SJCRH30 (cell line): ENCODE results near the gene IPO9. TPM values are rescaled to one million over a fixed set of nuclear protein-coding genes. Genes with fewer than 3 reads are reported as not detected.

ENCODE experiments used
- DNase-seq, 2 experiments: peaks; one replicate each; pipeline ENCODE4 v3.0.0-alpha.2; 2015 to 2020
- H3K27ac ChIP-seq: fragments of 250-450 bp; sonication (Bioruptor Pico); 2 replicates; pipeline ENCODE4 v1.5.1; 2020; ENCODE audit warnings: mild to moderate bottlenecking, moderate library complexity
- H3K27me3 ChIP-seq: fragments of 250-450 bp; sonication (Bioruptor Pico); 2 replicates; pipeline ENCODE4 v1.5.1; 2020; ENCODE audit warnings: mild to moderate bottlenecking, moderate library complexity
- H3K36me3 ChIP-seq: fragments of 250-450 bp; sonication (Bioruptor Pico); 2 replicates; pipeline ENCODE4 v1.5.1; 2020; ENCODE audit warnings: mild to moderate bottlenecking, moderate library complexity
- H3K4me1 ChIP-seq: fragments of 250-450 bp; sonication (Bioruptor Pico); 2 replicates; pipeline ENCODE4 v1.5.1; 2020; ENCODE audit warnings: mild to moderate bottlenecking, moderate library complexity
- H3K4me3 ChIP-seq: fragments of 250-450 bp; sonication (Bioruptor Pico); 2 replicates; pipeline ENCODE4 v1.5.1; 2020; ENCODE audit warnings: mild to moderate bottlenecking, moderate library complexity
- H3K9me3 ChIP-seq: fragments of 250-450 bp; sonication (Bioruptor Pico); replicated peaks from 2 replicates; pipeline ENCODE4 v1.5.1; 2020; ENCODE audit warnings: mild to moderate bottlenecking, moderate library complexity
- total RNA-seq: library from RNA; depleted of rRNA; stranded (reverse); fragments of >200 nt; shearing (Covaris generic); gene quantifications from 2 replicates; pipeline ENCODE4 v1.2.3, GENCODE V29; 2014

Gene IPO9
- total RNA-seq, 1 experiment from 2014 or later = 70.4 TPM

DNA sequence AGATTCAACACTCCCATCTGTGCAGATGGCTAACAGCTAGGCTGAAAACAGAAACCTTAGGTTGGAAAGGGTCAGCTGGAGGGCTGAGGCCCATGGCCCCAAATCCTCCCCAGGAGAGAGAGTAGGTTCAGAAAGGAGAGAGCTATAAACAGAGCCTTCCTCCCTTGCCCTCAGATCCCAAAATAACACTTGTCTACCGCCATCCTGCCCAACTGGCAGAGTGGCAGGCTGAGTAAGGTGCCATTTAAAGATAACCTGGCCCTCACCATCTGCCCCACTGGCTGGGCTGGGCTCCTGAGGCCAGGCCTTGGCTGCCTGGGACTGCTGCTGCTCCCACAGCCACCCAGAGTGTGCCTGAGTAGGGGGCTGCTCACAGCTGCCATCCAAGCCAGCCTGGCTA is 55.5 kb downstream of the IPO9 start:
- H3K36me3 ChIP-seq = 0 out of 2 replicates have a peak, but pooled peaks cover under 1% of the 10 kb centered on the region
- no peak for DNase-seq

DNA sequence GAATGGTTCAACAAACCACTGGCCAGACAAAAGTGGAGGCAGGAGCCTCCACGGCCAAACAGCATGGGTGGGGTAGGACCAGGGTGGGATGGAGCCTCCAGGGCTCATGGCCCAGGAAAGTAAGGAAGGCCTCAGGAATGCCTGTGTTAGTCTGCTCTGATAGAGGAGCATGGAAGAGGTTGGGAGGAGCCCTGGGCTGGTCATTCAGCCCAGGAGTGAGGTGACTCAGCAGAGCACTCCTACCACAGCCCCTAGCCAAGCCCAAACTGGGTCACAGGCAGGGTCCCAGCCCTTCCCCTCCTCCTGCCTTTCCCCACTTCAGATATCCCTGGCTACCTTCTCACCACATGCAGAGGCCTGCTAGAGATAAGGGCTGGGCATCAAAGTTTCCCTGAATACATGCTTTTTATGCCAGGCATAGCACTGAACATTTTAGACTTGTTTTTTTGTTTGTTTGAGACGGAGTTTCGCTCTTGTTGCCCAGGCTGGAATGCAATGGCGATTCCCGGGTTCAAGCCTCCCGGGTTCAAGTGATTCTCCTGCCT is 56.6 kb downstream of the IPO9 start:
- no peaks in the 10 kb centered on the region for H3K27me3 ChIP-seq
- H3K4me3 ChIP-seq = no peak overlapping the region
- no peak overlapping the region for H3K27ac ChIP-seq
- H3K9me3 ChIP-seq = no peaks in the 10 kb centered on the region
- H3K4me1 ChIP-seq = peaks cover 35% of the 10 kb centered on the region
- no peak for DNase-seq
- no peaks in the 10 kb centered on the region for H3K36me3 ChIP-seq

More for the DNA sequence above, 55.5 kb downstream of the IPO9 start:
- H3K27ac ChIP-seq = no peak overlapping the region
- peaks cover 35% of the 10 kb centered on the region for H3K4me1 ChIP-seq
- H3K9me3 ChIP-seq = no peaks in the 10 kb centered on the region
- H3K4me3 ChIP-seq = no peak overlapping the region
- H3K27me3 ChIP-seq = no peaks in the 10 kb centered on the region

DNA sequence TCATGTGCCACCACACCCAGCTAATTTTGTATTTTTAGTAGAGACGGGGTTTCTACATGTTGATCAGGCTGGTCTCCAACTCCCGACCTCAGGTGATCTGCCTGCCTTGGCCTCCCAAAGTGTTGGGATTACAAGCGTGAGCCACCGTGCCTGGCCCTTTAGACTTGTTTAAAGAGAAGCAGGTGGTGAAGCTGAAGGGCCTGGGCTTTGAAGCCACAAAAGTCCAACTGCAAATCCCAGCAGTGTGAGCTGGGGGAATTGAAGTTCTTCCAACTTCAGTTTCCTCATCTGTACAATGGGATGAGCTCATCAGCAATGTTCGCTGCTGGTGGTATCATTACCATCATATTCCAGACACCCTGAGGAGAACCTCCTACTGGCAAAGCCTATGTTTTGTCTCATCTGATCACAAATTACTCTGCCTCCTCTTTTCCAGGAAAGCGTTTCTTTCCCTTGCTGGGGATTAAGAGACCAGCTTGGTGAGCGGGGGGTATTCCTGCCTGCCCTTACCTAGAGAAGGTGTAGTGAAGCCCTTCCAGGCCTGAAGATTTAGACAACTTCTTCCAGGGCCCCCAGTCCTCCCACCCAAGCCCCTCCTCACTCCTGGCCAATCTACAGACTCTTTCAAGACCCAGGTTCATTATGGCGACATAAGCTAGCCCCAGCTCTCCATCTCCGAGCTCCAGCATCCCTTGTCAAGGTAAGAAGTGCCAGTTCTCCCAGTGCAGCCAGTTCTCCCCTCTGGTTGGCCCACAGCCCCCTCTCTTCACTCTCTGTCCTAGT is 57.3 kb downstream of the IPO9 start:
- Histone ChIP-seq H3K27ac (no peak overlapping the region), H3K27me3 (no peaks in the 10 kb centered on the region)

DNA sequence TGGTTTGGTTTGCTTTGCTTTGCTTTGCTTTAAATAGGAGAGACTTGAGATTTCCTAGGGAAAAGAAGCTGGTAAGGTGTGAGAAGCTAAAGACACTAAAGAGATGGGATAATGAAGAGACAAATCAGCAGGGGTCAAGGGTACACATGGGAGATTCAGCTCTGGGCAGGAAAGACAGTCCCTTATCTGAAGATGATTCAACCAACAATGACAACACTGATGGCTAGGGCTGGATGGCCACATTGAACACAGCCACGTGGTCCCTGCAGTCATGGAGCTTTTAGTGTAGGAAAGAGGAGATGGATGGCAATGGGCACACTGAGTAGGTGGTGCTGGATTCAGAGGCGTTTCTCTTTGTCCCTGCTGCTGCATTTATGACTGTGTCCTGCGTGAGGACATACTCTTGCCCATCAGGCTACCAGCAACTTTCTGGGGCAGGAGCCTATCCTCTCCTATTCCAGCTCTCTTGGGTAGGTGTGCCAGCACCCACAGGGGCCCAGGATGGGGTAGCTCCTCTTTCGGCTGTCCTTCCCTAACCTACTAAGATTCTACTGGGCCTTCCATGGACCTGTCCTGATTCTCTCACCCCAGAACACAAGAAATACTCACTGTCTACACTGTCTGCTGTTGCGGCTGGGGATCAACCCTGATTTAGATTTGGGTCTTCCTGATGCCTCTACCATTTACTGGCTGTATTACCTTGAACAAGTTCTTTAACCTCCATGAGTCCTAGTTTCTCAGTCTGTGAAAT is 58.3 kb downstream of the IPO9 start:
- Histone ChIP-seq H3K36me3 (no peaks in the 10 kb centered on the region), H3K4me1 (peaks cover 24% of the 10 kb centered on the region), H3K27ac (no peak overlapping the region), H3K27me3 (no peaks in the 10 kb centered on the region), H3K9me3 (no peaks in the 10 kb centered on the region), H3K4me3 (no peak overlapping the region)
- no peak for DNase-seq

More for the DNA sequence above, 57.3 kb downstream of the IPO9 start:
- no peak for DNase-seq
- no peak overlapping the region for H3K4me3 ChIP-seq
- no peaks in the 10 kb centered on the region for H3K9me3 ChIP-seq
- peaks cover 33% of the 10 kb centered on the region for H3K4me1 ChIP-seq
- H3K36me3 ChIP-seq = no peaks in the 10 kb centered on the region

DNA sequence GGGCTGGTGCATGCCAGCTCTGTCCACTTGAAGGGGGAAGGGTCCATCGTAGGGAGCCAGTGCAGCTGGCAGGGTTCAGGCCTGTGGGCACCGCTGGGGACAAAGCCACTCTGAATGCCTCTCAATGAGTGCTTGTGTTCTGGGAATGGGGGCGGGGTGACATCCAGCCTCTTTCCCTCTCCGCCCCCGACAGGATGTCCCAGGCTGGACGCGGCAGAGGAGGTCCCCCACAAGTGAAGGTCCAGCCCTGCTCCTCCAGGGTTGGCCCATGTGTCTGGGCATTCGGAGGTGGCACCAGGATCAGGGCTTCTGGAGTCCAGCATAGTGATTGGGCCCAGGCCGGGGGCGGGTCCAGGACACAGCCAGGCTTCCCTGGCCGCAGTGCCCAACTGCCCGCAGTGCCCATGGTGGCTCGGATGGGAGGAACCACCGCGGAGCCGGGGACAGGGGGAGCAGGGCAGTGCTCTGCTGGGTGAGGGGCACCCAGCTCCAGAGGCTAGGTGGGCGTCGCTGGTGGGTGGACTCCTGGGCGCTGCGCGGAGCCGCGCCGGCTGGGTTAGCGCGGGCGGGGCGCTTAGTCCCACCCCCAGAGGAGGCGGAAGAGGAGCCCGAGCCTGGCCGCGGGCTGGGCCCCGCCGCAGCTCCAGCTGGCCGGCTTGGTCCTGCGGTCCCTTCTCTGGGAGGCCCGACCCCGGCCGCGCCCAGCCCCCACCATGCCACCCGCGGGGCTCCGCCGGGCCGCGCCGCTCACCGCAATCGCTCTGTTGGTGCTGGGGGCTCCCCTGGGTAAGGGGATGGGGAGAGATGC is 59.5 kb downstream of the IPO9 start, which contains the start of gene SHISA4:
TSS of gene SHISA4 (plus strand) at position 617 of the 808 bp plus-strand sequence. CDS start at position 714, 97 bp downstream.
- DNase-seq = peak; percentile 32 to 54

DNA sequence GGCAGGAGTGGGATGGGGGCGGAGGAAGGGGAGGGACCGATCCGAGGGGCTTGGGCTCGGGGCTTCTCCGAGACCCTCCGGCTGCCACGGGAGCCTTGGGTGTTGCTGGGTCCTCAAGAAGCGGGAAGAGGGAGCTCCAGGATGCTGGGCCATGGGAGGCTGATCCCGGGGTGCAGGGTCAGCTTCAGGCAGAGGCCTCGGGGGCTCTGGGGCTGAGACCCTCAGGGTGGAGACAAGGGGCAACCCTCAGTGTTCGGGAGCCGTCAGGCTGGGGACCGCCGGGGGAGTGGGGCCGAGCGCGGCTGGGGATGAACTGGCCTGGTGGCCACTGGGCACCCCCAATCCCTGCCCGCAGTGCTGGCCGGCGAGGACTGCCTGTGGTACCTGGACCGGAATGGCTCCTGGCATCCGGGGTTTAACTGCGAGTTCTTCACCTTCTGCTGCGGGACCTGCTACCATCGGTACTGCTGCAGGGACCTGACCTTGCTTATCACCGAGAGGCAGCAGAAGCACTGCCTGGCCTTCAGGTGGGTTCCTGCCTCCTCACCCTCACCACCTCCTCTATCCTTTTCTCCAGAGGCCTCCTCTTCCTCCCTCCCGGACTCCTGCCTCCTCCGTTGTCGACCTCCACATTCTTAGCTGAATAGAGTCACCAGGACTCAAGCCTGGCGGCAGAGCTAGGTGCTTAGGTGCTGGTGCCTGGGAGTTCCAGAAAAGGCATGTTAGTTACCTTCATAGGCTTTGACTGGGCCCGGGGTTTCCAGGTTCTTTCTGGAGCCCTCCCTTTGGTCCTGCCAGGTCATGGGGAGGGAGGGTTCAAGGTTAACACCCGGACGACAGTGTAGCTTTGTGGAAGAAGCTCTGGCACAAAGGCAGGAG is 60.4 kb downstream of the IPO9 start:
- Histone ChIP-seq H3K36me3 (no peaks in the 10 kb centered on the region), H3K4me1 (peaks cover 10% of the 10 kb centered on the region), H3K27me3 (no peaks in the 10 kb centered on the region), H3K4me3 (peak overlapping the region; percentile 64), H3K9me3 (no peaks in the 10 kb centered on the region), H3K27ac (no peak overlapping the region)
- DNase-seq = no peak

More for the DNA sequence above, 59.5 kb downstream of the IPO9 start, which contains the start of gene SHISA4:
- Histone ChIP-seq H3K9me3 (no peaks in the 10 kb centered on the region), H3K4me3 (peak within 1 kb of the TSS; percentile 64), H3K27me3 (no peaks in the 10 kb centered on the region), H3K4me1 (peaks cover 14% of the 10 kb centered on the region), H3K36me3 (no peaks in the 10 kb centered on the region), H3K27ac (no peak within 1 kb of the TSS)

DNA sequence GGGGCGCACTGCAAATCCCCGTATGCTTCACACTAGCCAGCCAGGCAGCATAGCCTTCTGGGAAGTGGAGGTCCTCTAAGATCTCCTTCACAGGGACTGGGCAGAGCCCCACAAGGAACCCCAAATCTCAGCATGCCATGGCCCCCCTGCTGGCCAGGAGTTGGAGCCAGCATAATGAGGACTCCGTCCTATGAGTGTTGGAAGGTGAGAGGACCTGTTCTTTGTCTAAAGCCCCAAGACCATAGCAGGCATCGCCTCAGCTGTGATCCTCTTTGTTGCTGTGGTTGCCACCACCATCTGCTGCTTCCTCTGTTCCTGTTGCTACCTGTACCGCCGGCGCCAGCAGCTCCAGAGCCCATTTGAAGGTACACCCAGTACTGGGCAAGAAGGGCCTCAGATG is 61.3 kb downstream of the IPO9 start:
- H3K36me3 ChIP-seq = no peaks in the 10 kb centered on the region
- H3K27me3 ChIP-seq = no peaks in the 10 kb centered on the region
- H3K4me3 ChIP-seq = no peak overlapping the region
- no peak overlapping the region for H3K27ac ChIP-seq
- peaks cover 9% of the 10 kb centered on the region; the same call in 1 of the 2 replicates for H3K4me1 ChIP-seq
- H3K9me3 ChIP-seq = no peaks in the 10 kb centered on the region
- no peak for DNase-seq

DNA sequence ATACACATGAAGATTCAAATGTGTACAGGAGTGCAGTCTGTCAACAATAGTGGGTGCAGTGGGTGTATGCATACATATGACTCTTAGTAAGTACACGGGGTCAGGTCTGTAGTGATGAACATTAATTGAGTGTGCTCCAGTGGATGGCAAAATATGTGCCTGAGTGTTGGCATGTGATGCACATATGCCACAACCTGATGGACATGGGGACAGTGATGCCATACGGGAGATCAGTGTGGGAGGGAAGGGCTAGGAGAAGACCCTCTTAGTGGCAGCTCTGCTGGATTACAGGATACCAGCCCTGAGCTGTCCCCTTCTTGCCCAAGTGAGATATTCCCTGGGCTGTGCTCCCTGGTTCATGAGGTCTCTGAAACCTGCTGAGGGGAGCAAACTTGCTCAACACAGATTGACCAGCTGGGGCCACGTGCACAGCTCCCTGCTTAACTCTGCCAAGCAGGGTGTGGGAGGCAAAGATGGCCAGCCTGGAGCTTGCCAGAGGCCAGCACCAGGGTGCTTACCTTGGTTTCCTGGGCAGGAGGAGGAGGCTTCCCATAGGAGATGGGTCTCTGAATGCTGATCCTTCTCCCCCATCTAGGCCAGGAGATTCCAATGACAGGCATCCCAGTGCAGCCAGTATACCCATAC is 62.0 kb downstream of the IPO9 start:
- Histone ChIP-seq H3K27ac (no peak overlapping the region), H3K4me3 (no peak overlapping the region), H3K4me1 (peaks cover 9% of the 10 kb centered on the region; the same call in 1 of the 2 replicates), H3K27me3 (no peaks in the 10 kb centered on the region), H3K36me3 (no peaks in the 10 kb centered on the region), H3K9me3 (no peaks in the 10 kb centered on the region)
- no peak for DNase-seq

DNA sequence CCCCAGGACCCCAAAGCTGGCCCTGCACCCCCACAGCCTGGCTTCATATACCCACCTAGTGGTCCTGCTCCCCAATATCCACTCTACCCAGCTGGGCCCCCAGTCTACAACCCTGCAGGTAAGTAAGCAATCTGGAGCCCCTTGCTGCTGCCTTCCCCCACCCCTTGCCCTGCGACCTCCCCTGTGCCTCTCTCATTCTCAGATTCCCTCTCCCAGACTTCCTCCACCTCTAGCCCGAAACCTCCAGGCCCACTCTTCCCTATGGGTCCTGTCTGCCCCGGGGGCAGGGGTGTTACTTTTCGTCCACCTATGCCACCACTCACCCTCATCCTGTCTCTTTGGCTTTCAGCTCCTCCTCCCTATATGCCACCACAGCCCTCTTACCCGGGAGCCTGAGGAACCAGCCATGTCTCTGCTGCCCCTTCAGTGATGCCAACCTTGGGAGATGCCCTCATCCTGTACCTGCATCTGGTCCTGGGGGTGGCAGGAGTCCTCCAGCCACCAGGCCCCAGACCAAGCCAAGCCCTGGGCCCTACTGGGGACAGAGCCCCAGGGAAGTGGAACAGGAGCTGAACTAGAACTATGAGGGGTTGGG is 62.6 kb downstream of the IPO9 start:
- Histone ChIP-seq H3K9me3 (no peaks in the 10 kb centered on the region), H3K36me3 (no peaks in the 10 kb centered on the region), H3K4me3 (no peak overlapping the region), H3K4me1 (peaks cover 12% of the 10 kb centered on the region), H3K27me3 (no peaks in the 10 kb centered on the region), H3K27ac (no peak overlapping the region)
- no peak for DNase-seq

DNA sequence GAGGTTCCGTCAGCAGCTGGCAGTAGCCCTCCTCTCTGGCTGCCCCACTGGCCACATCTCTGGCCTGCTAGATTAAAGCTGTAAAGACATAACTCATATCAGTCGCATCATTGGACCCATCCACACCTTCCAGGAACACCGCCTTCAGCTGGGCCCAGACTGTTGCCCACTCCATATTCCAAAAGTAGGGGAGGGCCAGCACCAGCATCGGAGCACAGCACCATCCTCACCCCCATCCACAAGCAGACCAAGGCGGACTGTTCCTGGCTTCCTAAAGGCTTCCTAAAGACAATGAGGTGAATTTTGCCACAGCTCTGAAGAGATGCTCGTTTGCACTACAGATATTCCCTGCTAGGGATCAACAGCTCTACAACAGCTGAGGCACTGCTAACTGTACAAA is 63.3 kb downstream of the IPO9 start:
- H3K9me3 ChIP-seq = no peaks in the 10 kb centered on the region
- no peaks in the 10 kb centered on the region for H3K36me3 ChIP-seq
- no peak overlapping the region for H3K4me3 ChIP-seq
- H3K27ac ChIP-seq = no peak overlapping the region
- peaks cover 18% of the 10 kb centered on the region for H3K4me1 ChIP-seq
- no peak for DNase-seq
- H3K27me3 ChIP-seq = no peaks in the 10 kb centered on the region

DNA sequence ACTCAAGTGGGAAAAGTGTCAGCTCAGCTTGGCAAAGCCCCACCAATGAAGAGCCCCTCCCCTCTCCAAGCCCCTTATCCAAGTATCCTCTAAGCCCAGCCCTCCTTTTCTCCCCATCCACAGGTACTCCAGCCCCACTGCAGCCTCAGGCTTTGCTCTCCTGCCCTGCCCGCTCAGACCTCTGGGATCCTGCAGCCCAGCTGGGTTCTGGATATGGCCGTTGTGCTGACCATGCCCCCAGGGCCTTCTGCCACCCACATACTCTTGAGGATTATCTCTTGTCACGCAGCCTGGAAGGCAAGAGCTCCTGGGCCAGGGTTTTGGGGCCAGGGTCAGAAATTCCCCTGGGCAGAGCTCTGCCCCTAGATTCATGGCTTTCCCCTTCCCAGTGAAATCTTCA is 64.5 kb downstream of the IPO9 start:
- Histone ChIP-seq H3K27me3 (no peaks in the 10 kb centered on the region), H3K36me3 (no peaks in the 10 kb centered on the region), H3K4me1 (peaks cover 22% of the 10 kb centered on the region), H3K9me3 (no peaks in the 10 kb centered on the region), H3K27ac (no peak overlapping the region), H3K4me3 (no peak overlapping the region)
- no peak for DNase-seq

DNA sequence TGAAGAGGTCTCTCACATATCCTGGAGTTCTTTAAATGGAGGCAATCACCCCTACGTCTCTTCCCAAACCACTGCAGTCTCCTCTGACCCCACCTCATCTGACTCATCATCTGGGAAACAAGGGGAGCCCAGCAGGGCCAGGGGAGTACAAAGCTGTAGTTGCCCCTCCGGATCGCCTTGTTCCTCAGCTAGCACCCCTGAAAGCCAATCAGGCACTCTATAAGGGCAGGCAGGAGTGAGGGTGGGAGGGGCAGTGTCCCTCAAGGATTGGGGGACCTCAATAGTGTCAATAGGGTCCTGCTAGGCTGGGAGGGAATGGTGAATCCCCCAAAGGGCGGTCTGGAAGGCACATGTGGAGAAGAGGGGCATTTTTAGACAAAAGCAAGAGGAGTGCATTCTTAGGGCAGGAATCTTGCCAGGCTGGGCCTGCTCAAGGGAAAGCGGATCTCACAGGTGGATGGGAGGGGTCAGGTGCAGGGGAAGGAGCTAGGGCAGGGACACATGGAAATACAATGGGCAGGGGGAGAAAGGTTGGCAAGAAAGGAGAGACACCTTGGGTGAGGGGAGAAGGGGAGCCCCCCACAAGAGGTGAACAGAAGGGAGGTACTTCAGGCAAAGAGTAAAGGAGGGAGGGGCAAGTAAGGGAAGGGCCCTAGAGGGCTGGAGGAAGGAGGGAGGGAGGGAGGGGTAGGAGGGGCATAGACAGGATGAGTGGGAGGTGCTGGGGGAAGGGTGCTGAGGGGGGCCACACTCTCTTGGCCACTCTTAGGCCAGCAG is 65.6 kb downstream of the IPO9 start:
- Histone ChIP-seq H3K4me1 (peaks cover 22% of the 10 kb centered on the region), H3K9me3 (no peaks in the 10 kb centered on the region), H3K4me3 (no peak overlapping the region), H3K27me3 (no peaks in the 10 kb centered on the region), H3K36me3 (no peaks in the 10 kb centered on the region), H3K27ac (no peak overlapping the region)
- no peak for DNase-seq
